ENCODE results near the gene DCLRE1A. TPM values are rescaled to one million over a fixed set of nuclear protein-coding genes. Genes with fewer than 3 reads are reported as not detected.

DCLRE1A gene
- total and polyA plus RNA-seq, 9 of the 15 experiments (the other 6 are each of a cell fraction or from before 2014, with no cell fraction given), result 8.5 to 25.5 (median 15.5) TPM

DNA sequence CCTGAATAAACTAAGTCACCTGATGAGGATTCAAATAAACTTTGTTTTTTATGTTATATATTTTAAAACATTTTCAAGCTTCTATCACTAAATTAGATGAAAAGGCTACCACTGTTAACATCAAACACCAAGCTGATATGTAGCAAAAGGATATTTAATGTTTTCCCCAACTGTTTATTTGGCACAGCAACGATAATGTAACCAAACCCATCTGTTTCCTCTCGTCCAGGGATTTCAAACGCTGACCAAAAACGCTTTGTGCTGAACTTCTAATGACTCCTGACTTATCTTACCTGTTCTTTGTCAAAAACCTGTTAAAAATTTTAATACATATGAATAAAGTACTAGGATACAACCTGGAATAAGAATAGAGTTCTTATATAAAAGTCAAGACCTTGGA lies 30.5 kb downstream of the DCLRE1A start:
- intact Hi-C loops (cut with micrococcal nuclease) (no loop called here), in situ Hi-C loops (cut with MboI) (no loop called here)
- Histone ChIP-seq H3K4me3 (no peak overlapping the region), H3K27me3 (ENCODE audit: control insufficient read depth in 2 of 2, insufficient read depth in 2 of 2, low read length in 2 of 2) (no peaks in the 10 kb centered on the region), H3K9me1 (ENCODE audit: control insufficient read depth, insufficient read depth, low read length) (no peaks in the 10 kb centered on the region), H3K36me3 (ENCODE audit: control insufficient read depth, insufficient read depth, low read length) (no peaks in the 10 kb centered on the region), H3K9ac (ENCODE audit: insufficient read depth in 1 of 2, low read depth in 2 of 2, low read length in 2 of 2) (no peak overlapping the region), H4K20me1 (replicated peaks; ENCODE audit: control insufficient read depth, insufficient read depth, low read length) (no peaks in the 10 kb centered on the region), H3K79me2 (ENCODE audit: control insufficient read depth, insufficient read depth, low read length) (no peaks in the 10 kb centered on the region), H3K9me3 (replicated peaks; ENCODE audit: control insufficient read depth, insufficient read depth, low read depth, low read length) (no peaks in the 10 kb centered on the region), H3K4me2 (ENCODE audit: insufficient read depth, low read length) (no peak overlapping the region), H2AFZ (ENCODE audit: low read depth, low read length) (peak overlapping the region; percentile 47; the same call in 1 of the 2 replicates), H3K4me1 (replicated peaks in 1 of 2; ENCODE audit: control insufficient read depth in 2 of 2, insufficient read depth in 2 of 2, low read length in 2 of 2) (peaks cover 13 to 21% of the 10 kb centered on the region in 2 experiments; a peak in 3 of 5 replicates), H3K27ac (ENCODE audit: extremely low read depth, low read depth, low read length) (no peak overlapping the region)
- TF ChIP-seq MAFG (tag; conservative IDR thresholded peaks at IDR 0.05) (no peak), OTX1 (CRISPR knock-in tag; IDR thresholded peaks at IDR 0.05) (no peak), RFX5 (IDR thresholded peaks at IDR 0.05; ENCODE audit: low read depth, low read length) (no peak), RB1 (IDR thresholded peaks at IDR 0.05; ENCODE audit: low read depth) (no peak), RBM17 (IDR thresholded peaks at IDR 0.05; ENCODE audit: borderline replicate concordance, low read depth, low read length) (no peak), CAMTA2 (CRISPR knock-in tag; conservative IDR thresholded peaks at IDR 0.05) (no peak), TGIF2 (CRISPR knock-in tag; IDR thresholded peaks at IDR 0.05) (no peak), XRCC3 (IDR thresholded peaks at IDR 0.05) (no peak)
- TF ChIP-seq, protein P1, sequence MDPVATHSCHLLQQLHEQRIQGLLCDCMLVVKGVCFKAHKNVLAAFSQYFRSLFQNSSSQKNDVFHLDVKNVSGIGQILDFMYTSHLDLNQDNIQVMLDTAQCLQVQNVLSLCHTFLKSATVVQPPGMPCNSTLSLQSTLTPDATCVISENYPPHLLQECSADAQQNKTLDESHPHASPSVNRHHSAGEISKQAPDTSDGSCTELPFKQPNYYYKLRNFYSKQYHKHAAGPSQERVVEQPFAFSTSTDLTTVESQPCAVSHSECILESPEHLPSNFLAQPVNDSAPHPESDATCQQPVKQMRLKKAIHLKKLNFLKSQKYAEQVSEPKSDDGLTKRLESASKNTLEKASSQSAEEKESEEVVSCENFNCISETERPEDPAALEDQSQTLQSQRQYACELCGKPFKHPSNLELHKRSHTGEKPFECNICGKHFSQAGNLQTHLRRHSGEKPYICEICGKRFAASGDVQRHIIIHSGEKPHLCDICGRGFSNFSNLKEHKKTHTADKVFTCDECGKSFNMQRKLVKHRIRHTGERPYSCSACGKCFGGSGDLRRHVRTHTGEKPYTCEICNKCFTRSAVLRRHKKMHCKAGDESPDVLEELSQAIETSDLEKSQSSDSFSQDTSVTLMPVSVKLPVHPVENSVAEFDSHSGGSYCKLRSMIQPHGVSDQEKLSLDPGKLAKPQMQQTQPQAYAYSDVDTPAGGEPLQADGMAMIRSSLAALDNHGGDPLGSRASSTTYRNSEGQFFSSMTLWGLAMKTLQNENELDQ (CRISPR knock-in tag; IDR thresholded peaks at IDR 0.05; ENCODE audit: borderline replicate concordance), result no peak
- ATAC-seq (no peak), FAIRE-seq (peak; percentile 23), DNase-seq (ENCODE audit: extremely low read depth in 1 of 4, low spot score in 3 of 4) (no peak)
- WGBS (ENCODE audit: insufficient coverage, low coverage, missing lambda C conversion rate), result 20% methylated on average over 4 of the region's 4 CpGs
- CTCF ChIA-PET (ENCODE audit: low intra/inter-chr PET ratio), result no interaction called here
- POLR2A ChIA-PET, result interaction anchor here (0.6 kb wide), 1 partner anchor 11 kb away, joined by 3 read pairs; no protein-coding TSS in a partner anchor
- BruUV-seq (replicated peaks), result no TSS peak
